ENCODE measurements around the gene POC5. TPM values are rescaled to one million over a fixed set of nuclear protein-coding genes. Genes with fewer than 3 reads are reported as not detected.

Gene POC5
- total and polyA plus RNA-seq, 2 of the 4 experiments (the other 2 are of a cell fraction), result 6.6 to 12.9 TPM

DNA sequence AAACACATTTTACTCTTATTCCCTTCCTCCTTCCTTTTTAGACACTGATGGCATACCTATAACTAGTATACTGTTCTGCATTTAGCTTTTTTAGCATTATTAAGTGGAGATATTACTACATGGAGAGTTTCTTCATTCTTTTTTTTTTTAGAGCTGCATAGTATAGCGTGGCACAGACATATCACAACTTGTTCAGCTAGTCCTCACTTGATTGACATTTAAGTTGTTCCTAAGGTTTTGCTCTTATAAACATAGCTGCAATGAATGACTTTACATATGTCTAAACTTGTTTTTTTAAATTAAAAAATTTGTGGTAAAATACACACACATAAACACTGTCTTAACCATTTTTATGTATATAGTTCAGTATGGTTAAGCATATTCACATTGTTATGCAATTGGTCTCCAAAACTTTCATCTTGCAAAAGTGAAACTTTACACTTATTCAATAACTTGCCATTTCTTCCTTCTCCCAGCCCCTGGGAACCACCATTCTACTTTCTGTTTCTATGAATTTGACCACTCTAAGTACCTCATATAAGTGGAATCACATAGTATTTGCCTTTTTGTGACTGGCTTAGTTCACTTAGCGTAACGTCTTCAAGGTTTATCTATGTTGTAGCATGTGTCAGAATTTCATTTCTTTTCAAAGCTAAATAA is 57.3 kb downstream of the POC5 start:
- Histone ChIP-seq H3K4me1 (ENCODE audit: control insufficient read depth, insufficient read depth, low read length) (no peaks in the 10 kb centered on the region; the same call in 1 of the 2 replicates), H4K8ac (ENCODE audit: low read depth in 2 of 2, low read length in 2 of 2) (no peak overlapping the region), H2BK20ac (ENCODE audit: low read depth, low read length) (no peak overlapping the region), H3K23ac (ENCODE audit: low read depth, low read length) (no peak overlapping the region), H3K4ac (ENCODE audit: low read depth, low read length) (no peak overlapping the region), H3K4me2 (ENCODE audit: low read depth, low read length) (no peak overlapping the region), H3K36me3 (ENCODE audit: control insufficient read depth, insufficient read depth, low read length) (no peaks in the 10 kb centered on the region), H3K4me3 (ENCODE audit: insufficient read depth, low read depth, low read length) (no peak overlapping the region), H3K9ac (ENCODE audit: low read depth, low read length) (no peak overlapping the region), H2AK9ac (replicated peaks; ENCODE audit: low read depth, low read length, poor library complexity) (no peak overlapping the region), H3K27me3 (ENCODE audit: control insufficient read depth, insufficient read depth, low read length) (no peaks in the 10 kb centered on the region), H3K18ac (ENCODE audit: low read depth, low read length) (no peak overlapping the region), H4K91ac (ENCODE audit: insufficient read depth, low read depth, low read length) (no peak overlapping the region), H4K20me1 (ENCODE audit: insufficient read depth, low read length) (no peaks in the 10 kb centered on the region), H3K79me1 (ENCODE audit: low read depth in 1 of 2, low read length in 2 of 2) (no peaks in the 10 kb centered on the region), H4K5ac (ENCODE audit: low read depth, low read length) (no peak overlapping the region), H3K14ac (replicated peaks; ENCODE audit: low read depth, low read length) (no peak overlapping the region), H3K9me3 (ENCODE audit: control insufficient read depth, insufficient read depth, low read length) (no peaks in the 10 kb centered on the region), H2BK15ac (ENCODE audit: low read depth, low read length) (no peak overlapping the region), H3K27ac (ENCODE audit: insufficient read depth, low read length) (no peak overlapping the region), H2BK5ac (ENCODE audit: low read depth, low read length, poor library complexity, severe bottlenecking) (no peak overlapping the region), H2AK5ac (ENCODE audit: low read depth, low read length) (no peak overlapping the region), H3K9me1 (ENCODE audit: insufficient read depth, low read length) (no peaks in the 10 kb centered on the region), H3K56ac (ENCODE audit: extremely low read depth, insufficient read depth, low read length) (no peak overlapping the region), H2AFZ (replicated peaks; ENCODE audit: low read length, poor library complexity) (no peak overlapping the region), H2BK120ac (ENCODE audit: low read depth, low read length) (no peak overlapping the region)
- ATAC-seq (ENCODE audit: low read depth), result no peak
- CTCF ChIA-PET, result interaction anchor here (0.6 kb wide), 1 partner anchor 519 kb away, joined by 4 read pairs; no protein-coding TSS in a partner anchor
- dilution Hi-C loops (cut with HindIII; ENCODE audit: low sequenced_read_pairs, unreplicated experiment), result no loop called here
- in situ Hi-C loops (cut with MboI; ENCODE audit: low sequenced_read_pairs), result no loop called here
- DNase-seq, result no peak
- intact Hi-C loops (cut with micrococcal nuclease), result loop anchor here (5.0 kb wide), 1 partner anchor 43 kb away; no protein-coding TSS in a partner anchor
- no CpG with 5 or more reads among the region's 3 CpGs for WGBS, 2 experiments (ENCODE audit: extremely low coverage in 2 of 2, insufficient read length in 1 of 2)
- POLR2A ChIA-PET (ENCODE audit: unreplicated experiment), result no interaction called here
- TF ChIP-seq CEBPB (IDR thresholded peaks at IDR 0.05; ENCODE audit: low read depth, low read length), result no peak
- TF ChIP-seq POLR2A (IDR thresholded peaks at IDR 0.05; ENCODE audit: low read depth, low read length), result no peak
- TF ChIP-seq NFE2L2 (IDR thresholded peaks at IDR 0.05; ENCODE audit: low read depth, low read length), result no peak
- no TSS peak for BruUV-seq (replicated peaks)

All from IMR-90 (cell line).